ENCODE results near the gene OSGEP. TPM values are rescaled to one million over a fixed set of nuclear protein-coding genes. Genes with fewer than 3 reads are reported as not detected.

OSGEP gene
- total RNA-seq, 1 donor from 2014 or later, result 57.1 TPM

DNA sequence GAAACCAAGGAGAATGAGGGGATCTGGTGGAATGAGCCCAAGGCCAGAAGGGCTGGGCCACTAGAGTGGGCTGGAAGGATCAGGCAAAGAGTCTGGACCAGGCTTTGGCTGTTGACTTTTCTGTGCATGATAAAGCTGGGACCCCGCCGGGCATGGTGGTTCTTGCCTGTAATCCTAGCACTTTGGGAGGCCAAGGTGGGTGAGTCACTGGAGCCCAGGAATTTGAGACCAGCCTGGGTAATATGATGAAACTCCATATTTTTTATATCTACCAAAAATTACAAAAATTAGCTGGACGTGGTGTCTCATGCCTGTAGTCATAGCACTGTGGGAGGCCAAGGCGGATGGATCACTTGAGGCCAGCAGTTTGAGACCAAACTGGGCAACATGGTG is 18.3 kb downstream of the OSGEP start:
- no peak for DNase-seq (ENCODE audit: extremely low spot score, unreplicated experiment)
- no peak overlapping the region for H3K27ac Mint-ChIP-seq
- TF ChIP-seq, protein P1, sequence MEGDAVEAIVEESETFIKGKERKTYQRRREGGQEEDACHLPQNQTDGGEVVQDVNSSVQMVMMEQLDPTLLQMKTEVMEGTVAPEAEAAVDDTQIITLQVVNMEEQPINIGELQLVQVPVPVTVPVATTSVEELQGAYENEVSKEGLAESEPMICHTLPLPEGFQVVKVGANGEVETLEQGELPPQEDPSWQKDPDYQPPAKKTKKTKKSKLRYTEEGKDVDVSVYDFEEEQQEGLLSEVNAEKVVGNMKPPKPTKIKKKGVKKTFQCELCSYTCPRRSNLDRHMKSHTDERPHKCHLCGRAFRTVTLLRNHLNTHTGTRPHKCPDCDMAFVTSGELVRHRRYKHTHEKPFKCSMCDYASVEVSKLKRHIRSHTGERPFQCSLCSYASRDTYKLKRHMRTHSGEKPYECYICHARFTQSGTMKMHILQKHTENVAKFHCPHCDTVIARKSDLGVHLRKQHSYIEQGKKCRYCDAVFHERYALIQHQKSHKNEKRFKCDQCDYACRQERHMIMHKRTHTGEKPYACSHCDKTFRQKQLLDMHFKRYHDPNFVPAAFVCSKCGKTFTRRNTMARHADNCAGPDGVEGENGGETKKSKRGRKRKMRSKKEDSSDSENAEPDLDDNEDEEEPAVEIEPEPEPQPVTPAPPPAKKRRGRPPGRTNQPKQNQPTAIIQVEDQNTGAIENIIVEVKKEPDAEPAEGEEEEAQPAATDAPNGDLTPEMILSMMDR (conservative IDR thresholded peaks at IDR 0.05), result no peak
- no peaks in the 10 kb centered on the region for H3K4me1 Mint-ChIP-seq (ENCODE audit: unreplicated experiment)
- H3K4me3 Mint-ChIP-seq, result no peak overlapping the region
- peaks cover 15% of the 10 kb centered on the region for H3K27me3 Mint-ChIP-seq
- no peaks in the 10 kb centered on the region for H3K36me3 Mint-ChIP-seq
- H3K9me3 Mint-ChIP-seq, result no peaks in the 10 kb centered on the region

DNA sequence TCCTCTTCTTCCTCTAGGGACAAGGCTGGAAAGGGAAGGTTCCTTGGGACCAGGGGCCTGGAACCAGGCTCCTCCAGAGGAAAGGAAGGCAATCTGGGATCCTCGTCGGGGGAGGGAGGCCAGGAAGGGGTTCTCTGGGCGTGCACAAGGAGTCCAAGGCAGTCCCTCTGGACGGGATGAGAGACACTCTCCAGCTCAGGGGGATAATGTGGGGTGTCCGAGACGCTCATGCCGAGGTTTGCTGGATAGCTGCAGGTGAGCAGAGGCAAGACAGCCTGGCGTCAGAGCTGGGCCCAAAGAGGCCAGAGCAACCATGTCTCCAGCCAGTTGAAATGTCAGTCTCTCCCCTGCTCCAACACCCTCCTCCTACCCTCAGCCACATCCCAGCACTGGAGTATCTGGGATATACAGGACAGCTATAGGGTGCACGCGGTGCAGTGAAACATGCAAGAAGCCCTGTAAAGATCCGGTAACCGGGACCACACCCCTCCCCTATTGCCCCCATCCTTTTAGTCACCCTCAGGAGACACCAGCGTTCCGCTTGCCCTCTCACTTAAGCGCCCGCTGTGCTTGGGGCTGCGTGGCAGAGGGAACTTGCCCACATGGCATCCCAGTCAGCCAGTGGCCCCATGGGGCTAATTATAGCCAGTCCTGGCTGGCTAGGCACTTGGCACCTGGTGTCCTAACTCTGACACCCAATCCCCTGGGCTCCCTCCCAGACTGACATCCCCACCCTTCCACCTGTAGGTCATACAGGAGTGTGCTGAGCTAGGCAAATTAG is 18.8 kb downstream of the OSGEP start, which contains the start of gene KLHL33:
TSS of gene KLHL33 (minus strand) at position 585 of the 781 bp plus-strand sequence. CDS start at position 230, 355 bp downstream.
- Mint-ChIP-seq H3K36me3 (no peaks in the 10 kb centered on the region), H3K27me3 (peaks cover 15% of the 10 kb centered on the region), H3K4me1 (ENCODE audit: unreplicated experiment) (no peaks in the 10 kb centered on the region), H3K27ac (no peak within 1 kb of the TSS), H3K9me3 (no peaks in the 10 kb centered on the region), H3K4me3 (no peak within 1 kb of the TSS)
- no peak for DNase-seq (ENCODE audit: extremely low spot score, unreplicated experiment)
- TF ChIP-seq, protein P1 (conservative IDR thresholded peaks at IDR 0.05), result no peak

DNA sequence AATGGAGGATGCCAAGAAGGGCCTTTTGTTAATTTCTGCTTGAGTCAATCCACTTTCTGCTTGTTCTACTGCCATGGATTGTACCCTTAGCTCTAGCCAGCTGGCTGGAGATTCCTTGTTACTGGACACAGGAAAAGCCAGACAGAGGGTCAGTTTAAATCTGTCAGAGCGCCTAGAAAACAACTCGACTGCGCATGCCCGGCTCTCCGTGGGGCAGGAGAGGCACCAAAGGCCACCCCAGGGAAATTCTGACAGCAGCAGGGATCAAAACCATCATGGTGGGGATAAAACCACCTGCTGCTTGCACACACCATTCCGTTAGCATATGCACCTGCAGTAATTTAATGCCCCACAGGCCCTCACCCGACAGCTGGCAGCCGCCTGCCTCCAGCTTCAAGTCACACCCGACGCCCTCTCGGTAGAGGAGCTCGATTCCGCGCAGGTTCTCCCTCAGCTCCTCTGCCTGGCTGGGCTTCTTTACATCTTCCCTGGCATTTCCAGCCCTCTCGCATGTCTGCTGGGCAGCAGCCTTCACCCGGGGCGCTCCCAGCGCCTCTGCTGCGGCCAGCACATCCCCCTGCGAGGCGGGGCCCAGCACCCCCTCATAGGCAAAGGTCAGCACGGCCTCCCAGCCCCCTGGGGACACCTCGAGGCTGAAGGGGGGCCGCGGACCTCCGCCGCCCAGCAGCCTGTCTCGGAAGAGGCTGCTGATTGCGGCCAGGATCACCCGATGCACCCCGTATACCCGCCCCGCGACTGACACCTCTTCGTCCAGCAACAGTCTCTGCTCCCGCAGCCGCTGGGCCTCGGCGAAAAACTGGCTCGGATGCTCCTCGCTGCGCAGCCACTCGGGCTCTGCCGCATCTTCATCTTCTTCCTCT is 19.7 kb downstream of the OSGEP start:
- Mint-ChIP-seq H3K27me3 (peaks cover 13% of the 10 kb centered on the region), H3K4me1 (ENCODE audit: unreplicated experiment) (no peaks in the 10 kb centered on the region), H3K4me3 (no peak overlapping the region), H3K36me3 (no peaks in the 10 kb centered on the region), H3K27ac (no peak overlapping the region), H3K9me3 (no peaks in the 10 kb centered on the region)
- TF ChIP-seq, protein P1 (conservative IDR thresholded peaks at IDR 0.05), result no peak
- no peak for DNase-seq (ENCODE audit: extremely low spot score, unreplicated experiment)

DNA sequence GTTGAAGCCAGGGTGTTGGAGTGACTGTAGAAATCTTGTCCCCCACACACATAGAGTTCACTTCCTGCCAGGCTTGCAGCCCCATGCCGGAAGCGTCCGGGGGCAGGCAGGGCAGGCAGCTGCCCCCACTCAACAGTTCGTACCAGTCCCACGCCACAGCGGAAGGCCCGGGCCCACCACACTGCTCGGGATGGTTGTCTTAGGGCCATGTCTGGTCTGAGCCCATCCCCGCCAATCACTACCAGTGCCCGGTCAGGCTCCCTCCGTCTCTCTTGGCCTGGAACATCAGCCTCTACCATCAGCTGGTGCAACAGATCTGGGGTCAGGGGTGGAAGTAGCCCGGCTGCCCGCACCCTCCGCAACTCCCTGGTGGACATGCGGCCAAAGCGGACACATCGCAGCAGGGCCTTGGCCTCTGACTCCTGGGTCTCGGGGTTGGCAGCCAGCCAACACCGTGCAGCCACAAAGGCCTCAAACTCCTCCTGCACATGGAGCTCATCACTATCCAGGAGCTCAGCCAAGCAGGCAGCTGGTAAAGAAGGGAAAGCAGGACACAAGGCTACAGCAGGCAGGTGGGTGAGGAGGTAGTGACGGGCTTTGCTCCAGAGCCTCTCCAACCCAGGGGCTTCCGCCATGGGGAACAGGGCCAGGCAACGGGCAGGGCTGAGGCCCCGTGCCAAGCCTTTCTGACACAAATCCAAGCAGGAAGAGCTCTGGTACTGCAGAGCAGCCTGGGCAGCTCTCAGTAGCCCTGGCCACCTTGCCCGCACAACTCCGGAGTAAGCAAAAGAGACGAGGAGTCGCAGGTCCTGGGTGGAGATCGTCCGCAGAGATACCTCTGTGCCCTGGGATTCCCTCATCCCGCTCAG is 24.6 kb downstream of the OSGEP start:
- no peak overlapping the region for H3K27ac Mint-ChIP-seq

More for the DNA sequence above, 24.6 kb downstream of the OSGEP start:
- Mint-ChIP-seq H3K4me3 (no peak overlapping the region), H3K27me3 (no peaks in the 10 kb centered on the region), H3K9me3 (no peaks in the 10 kb centered on the region), H3K4me1 (ENCODE audit: unreplicated experiment) (peaks cover 7% of the 10 kb centered on the region), H3K36me3 (no peaks in the 10 kb centered on the region)
- TF ChIP-seq, protein P1 (conservative IDR thresholded peaks at IDR 0.05), result no peak
- DNase-seq (ENCODE audit: extremely low spot score, unreplicated experiment), result no peak
